Stimulated activated CD4-positive, alpha-beta T cell treated with anti-CD3 and anti-CD28 coated beads, TNF-alpha, amount 100 ng/mL, for 4 hours (primary cell): ENCODE data around the gene PRRX2.

Experiments
- DNase-seq, 3 experiments: peaks; one replicate each; pipeline ENCODE4 v3.0.0-alpha.2; 2020; ENCODE audit warnings: low read depth in 3 of 3

The PRRX2 gene

DNA sequence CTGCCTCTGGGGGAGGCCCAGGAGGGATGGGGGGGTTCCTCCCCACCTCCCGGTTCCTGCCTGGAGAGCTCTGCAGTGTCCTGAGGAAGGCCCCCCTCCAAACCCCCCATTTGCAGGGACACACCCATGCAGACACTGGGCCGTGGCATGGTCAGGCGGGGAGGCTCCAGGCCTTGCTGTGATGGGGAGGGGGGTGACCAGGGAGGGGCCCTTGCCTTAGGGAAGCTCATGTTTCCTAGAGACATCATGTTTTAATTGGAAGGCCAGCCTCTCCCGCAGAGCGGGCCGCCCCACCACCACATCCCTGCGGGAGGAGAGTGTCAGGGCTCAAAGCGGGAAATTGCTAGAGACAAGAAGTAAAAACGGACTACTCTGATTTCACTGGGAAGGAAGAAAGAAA lies 12.0 kb downstream of the PRRX2 start:
- DNase-seq: no peak

DNA sequence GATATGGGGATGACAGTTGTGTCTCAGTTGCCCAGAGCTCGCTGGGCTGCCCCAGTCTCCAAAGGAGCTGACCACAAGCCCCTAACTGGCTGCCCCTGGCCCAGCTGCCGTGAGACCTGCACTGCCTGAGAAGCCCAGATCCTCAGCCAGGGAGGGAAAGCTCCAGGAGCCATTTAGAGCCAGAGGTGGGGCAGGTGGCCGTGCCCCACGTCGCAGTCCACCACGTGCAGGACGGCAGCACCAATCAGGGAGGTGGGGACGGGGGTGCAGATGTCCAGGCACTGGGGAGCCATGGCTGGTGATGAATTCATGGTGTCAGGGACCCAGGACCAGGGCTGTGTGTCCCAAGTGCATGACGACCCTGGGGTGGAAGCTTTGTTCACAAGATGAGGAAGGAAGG lies 13.4 kb downstream of the PRRX2 start:
- DNase-seq: no peak

DNA sequence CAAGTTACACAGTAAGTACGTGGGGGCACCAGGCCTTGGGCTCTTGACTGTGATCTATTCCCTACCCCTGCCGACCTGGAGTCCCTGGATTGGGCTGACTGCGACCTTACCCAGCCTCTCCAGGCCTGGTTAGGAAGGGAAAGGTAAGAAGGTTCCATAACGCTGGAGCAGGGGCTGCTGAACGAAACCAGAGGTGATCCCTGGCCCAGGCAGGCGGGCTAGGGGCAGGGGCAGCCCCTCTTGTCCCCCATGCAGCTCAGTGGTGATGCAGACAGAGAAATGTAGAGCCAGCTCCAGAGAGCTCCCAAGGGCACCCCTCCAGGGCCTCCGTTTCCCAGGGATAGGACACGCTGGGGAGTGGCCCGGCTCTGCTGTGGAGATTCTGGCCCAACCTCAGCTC lies 14.1 kb downstream of the PRRX2 start:
- no peak for DNase-seq

DNA sequence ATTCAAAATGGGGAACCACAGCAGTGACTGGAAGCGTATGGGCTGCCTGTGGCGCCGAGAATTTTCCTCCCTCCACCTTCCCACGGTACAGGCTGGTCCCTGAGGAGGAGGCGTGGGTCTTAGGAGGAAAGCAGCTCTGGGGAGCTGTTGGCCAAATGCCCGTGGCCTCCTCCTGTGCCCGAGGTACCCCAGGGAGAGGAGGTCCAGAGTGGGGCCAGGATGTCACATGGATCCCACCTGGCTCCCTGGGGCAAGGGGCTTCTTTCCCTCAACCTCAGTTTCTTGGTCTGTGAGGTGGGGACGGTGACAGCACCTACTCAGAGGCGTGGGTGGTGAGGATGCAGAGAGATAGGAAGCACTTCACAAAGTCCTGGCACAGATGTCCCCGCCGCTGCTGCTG lies 16.5 kb downstream of the PRRX2 start:
- no peak for DNase-seq

DNA sequence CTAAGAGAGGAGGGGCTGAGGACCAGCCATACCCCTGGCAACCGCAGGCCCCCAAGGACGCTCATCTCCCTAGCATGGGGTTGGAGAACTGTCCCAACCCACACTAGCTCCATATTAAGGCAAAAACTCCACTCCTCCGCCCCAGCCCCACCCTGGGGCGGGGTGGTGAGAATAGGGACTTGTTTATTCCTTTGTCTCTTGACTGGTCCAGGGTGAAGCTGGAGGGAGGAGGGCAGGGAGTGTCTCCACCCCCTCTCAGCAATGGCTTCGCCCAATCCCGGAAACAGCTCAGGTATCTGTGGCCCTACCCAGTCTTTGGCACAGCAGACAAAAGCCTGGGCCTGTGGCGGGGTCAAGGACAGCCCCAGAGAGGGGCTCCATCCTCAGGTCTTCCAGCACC lies 16.9 kb downstream of the PRRX2 start:
- DNase-seq: no peak

DNA sequence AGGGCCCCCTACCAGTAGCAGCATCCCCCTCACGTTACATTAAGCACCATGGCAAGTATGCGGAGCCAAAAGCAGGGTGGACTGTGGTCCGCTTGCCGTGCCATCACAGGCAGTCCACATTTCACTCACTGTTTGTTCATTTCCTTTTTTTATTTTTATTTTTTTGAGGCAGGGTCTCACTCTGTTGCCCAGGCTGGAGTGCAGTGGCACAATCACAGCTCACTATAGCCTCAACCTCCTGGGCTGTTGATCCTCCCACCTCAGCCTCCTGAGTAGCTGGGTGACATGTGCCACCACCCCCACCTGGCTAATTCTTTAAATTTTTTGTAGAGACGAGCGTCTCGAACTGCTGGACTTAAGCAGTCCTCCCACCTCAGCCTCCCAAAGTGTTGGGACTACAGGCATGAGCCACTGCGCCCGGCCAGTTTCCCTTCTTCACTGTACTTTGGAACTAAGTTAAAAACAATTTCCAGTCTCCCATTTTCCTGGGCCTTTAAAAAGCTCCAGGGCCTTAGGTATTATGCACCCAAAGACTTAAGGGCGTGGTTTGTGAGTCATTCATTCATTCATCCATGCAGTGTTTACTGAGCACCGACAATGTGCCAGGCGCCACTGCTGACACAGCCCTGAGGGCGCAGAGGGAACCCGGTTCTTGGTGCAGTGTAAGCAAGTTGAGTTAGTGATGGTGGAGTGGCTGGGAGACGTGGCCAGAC lies 19.9 kb downstream of the PRRX2 start:
- DNase-seq: no peak

DNA sequence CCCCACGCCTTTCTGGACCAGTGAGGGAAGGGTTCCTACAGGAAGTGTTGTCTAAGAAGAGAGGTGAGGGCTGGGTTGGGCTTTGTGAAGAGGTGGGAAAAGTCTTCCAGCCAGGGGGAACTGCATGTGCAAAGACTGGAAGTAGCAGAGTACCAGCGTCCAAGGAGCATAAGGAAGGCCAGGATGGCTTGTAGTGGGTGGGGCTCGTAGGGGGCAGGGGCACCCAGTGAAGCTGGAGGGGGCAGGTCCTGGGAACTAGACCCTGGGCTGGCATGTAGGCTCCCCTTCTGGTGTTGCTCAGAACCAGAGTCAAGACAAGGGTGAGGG lies 20.4 kb downstream of the PRRX2 start:
- no peak for DNase-seq

DNA sequence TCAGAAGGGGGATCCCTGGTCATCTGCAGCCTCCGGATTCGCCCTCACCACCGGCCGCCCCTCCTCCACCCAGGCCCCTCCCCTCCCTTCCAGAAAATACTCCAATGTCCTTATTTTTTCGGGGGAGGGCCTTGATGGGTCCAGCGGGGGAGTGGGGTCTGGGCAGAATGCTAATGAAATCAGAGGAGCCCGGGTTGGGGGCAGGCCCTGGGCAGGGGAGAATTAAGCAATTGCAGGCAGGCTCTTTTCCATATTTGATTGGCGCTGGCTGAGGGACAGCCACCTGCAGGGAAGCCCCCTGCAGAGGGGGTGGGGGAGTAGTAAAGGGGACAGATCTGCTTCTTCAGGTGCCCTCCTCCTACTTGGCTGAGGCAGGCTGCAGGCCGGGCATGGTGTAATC lies 21.3 kb downstream of the PRRX2 start:
- no peak for DNase-seq

DNA sequence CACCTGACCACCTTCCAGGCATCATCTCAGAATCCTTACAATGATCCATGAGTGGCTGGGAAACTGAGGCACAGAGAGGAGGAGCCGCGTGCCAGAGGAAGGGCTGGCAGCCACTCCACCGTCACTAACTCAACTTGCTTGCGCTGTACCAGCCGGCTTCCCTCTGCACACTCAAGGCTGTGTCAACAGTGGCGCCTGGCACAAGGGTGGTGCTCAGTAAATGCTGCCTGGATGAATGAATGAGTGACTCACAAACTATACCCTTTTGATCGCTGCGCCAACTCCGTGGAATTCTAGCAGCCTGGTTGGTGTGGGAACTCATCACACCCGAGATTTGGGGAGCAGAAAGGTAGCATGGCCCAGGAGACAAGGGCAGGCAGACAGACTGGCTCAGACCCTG lies 21.9 kb downstream of the PRRX2 start:
- DNase-seq: no peak

DNA sequence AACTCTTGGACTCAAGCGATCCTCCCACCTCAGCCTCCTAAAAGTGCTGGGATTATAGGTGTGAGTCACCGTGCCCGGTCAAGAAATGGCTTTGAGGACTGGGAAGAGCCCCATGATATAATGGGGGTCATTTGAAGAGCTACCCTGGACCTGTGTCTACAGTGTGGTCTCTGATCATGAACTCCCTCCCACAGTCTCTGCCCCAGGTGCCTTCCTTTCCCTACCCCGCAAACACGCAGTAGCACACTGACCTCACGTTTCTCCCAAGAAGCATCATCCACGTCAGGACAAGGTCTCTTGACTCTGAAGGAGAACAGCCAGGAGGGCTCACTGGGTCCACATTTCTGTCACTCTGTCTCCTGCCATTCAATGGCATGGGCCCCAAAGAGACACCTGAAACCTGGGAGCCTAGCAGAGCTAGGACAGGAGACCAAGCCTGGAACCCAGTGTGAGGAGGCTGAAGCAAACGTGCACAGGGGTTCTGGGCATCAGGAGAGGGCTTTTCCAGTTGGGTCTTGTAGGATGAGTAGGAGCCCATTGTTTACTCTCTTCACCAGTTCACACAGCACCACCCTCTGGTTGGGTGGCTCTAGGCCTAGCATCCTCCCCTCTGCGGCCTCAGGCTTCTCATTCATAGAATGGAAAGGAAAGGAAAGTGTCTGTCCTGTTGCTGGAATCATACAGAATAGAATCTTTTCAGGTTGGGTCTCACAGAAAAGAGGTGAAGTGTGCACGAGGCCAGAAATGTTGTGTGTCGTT lies 23.0 kb downstream of the PRRX2 start:
- no peak for DNase-seq

DNA sequence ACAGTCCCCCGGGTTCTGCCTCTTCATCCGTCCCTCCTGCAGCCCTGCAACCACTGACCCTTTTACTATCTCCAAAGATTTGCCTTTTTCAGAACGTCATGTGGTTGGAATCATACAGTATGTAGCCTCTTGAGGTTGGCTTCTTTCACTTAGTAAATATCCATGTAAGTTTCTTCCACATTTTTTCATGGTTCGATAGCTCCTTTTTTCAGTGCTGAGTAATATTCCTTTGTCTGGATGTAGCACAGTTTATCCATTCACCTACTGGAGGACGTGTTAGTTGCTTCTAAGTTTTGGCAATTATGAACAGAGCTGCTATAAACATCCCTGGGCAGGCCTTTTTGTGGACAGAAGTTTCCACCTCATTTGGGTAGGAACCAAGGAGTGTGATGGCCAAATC lies 27.1 kb downstream of the PRRX2 start:
- DNase-seq: no peak

DNA sequence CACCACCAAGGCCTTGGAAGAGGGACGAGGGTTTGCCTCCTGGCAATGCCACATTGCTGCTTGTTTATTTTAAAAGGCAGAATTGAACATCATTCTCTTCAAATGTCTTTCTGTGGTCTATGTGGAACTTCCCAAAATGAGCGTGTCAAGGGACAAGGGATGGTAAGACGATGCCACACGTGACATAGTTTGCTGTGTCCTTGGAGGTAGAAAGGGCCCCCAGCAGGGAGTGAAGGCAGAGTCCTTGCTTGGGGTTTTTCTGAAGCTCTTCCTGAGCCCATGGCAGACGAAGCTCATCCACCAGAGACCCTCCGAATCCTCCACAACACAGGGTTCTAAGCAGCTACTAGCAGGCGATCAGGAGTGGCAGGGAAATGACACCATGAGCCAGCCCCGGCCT lies 28.3 kb downstream of the PRRX2 start:
- DNase-seq: no peak

DNA sequence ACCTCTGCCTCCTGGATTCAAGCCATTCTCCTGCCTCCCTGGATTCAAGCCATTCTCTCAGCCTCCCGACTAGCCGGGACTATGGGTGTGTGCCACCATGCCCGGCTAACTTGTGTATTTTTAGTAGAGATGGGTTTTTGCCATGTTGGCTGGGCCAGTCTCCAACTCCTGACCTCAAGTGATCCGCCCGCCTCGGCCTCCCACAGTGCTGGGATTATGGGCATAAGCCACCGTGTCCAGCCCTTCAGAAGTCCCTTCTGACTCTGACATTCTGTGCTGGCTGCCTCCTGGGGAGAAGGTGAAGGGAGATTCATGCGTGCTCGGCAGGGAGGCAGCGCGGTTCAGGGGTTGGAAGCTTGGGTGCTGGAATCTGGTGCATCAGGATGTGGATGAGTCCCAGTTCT lies 28.8 kb downstream of the PRRX2 start:
- DNase-seq: no peak

DNA sequence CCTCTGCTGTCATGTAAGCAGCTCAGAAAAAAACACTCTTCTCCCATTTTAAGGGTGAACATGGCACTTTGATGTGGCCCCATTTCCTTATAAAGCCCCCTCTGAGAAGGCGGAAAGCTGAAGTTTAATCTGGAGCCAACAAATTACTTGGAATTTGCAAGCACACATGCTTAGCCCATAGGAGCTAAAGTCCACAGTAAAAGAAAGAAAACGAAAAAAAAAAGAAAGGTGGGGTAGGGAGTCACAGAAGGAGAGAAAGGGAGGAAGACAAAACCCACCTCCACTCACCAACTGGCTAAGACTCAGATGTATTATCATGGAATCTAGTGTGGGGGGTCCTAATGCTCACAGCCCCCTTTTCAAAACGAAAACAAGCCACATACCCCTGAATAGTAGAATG lies 30.4 kb downstream of the PRRX2 start:
- no peak for DNase-seq

DNA sequence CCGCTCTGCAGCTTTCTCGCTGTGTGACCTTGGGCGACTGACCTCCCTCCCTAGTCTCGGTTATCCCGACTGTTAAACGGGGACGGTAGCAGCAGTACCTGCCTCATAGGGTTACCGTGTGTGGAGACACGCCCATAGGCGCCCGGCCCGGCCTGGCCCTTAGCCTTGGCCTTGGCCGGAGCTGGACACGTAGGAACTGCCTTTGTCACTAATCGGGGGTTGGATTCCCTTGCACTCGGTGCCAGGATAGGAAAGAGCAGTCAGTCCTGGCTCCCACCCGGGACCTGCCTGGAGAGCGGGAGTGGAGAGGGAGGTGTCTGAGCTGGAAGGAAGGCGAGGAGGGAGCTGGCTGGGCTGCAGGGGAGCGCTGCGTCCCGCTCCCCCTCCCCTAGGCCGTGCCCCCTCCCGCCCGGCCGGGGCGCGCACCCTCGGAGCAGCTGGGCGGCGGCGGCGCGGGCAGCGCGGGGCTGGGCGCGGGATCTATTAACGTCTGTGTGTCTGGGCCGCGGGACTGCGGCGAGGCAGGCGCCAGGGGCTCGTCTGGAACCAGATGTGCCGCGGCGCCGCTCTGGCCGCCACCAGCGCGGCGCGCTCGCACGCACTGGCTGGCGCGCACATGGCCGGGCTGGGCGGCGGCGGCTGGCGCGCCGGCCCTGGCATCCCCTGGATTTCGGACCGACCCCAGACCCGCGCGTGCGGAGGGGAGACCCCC lies 31.7 kb downstream of the PRRX2 start:
- DNase-seq: peak in 1 of 3 experiments; percentile 1

DNA sequence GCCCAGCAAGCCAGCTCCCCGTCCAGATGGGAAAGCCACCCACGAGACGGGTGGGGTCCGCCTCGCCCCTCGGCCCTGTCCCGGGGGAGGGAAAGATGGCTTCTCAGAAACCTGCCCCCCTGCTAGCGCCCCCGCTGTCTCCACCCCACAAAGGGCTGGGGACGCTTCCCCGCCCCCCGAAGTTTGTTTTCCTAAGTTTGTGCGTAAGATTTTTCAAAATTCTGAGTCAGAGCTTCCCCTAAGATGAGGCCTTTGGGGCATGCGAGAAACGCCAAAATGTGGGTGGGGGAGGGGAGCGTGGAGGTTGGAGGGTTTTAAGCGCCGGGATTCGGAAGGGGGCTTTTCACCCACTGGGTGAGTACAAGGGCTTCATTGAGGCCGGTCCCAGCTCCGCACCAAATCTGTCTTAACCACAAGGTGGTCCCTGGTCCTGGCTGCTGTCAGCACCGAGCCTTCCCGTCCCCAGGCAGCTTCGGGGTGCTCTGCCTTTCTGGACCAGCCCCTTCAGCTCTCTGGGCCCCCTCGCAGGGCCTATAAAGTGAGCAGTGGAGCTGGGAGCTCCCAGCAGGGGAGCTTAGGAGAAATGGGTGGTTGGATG lies 32.3 kb downstream of the PRRX2 start:
- peak; percentile 21 to 52 (median 39) for DNase-seq

DNA sequence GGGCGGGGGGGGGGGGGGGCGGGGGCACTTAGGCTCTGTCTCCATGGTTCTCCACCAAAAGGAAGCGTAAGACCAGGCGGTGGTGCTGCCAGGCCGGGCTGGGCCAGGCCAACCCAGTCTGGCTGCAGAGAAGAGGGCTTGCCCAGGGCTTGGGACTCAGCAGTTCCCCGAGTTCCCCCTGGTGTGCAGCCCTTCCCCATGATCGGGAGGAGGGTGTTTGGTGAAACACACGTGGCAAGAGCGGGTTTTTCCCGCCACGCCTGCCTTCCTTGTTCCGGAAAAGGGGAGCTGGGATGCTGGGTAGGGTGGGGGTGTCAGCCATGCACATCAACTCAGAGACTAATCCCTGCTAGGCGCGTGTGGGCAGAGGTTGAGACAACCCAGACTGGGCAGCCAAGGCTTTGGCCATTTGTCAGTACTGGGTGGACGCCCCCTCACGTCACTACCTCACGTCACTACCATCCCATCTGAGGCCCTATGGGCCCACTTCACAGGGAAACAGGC lies 32.9 kb downstream of the PRRX2 start:
- peak in 2 of 3 experiments; percentile 5 to 13 for DNase-seq

DNA sequence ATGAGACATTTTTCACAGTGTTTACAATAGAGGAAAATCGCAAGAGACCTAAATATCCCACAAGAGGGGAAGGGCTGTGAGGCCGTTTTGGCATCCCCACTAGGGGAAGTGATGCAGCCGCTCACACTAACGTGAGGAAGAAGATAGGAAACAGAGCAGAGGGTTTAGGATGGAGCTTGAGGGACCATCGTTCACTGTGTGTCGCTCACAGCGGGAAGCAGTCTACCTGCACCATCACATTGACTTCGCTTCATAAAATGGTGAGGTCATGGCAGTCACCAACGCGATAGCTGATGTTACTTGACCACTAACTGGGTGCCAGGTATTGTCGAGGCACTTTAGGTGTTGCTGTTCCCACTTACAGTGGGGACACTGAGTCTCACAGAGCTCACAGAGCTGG lies 35.6 kb downstream of the PRRX2 start:
- no peak for DNase-seq

DNA sequence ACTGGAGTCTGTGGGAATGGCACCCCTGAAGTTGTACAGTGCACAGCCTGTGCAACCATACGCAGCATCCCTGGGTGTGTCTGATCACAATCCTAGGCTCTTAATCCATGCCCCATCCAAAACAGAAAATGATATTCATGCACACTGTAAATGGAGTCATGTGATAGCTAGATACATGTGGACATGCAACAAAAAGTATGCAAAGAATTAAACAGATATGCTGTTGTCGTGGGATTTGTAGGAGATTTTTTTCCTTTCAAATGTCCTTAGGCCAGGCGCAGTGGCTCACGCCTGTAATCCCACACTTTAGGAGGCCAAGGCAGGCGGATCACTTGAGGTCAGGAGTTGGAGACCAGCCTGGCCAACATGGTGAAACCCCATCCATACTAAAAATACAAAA lies 36.1 kb downstream of the PRRX2 start:
- no peak for DNase-seq

DNA sequence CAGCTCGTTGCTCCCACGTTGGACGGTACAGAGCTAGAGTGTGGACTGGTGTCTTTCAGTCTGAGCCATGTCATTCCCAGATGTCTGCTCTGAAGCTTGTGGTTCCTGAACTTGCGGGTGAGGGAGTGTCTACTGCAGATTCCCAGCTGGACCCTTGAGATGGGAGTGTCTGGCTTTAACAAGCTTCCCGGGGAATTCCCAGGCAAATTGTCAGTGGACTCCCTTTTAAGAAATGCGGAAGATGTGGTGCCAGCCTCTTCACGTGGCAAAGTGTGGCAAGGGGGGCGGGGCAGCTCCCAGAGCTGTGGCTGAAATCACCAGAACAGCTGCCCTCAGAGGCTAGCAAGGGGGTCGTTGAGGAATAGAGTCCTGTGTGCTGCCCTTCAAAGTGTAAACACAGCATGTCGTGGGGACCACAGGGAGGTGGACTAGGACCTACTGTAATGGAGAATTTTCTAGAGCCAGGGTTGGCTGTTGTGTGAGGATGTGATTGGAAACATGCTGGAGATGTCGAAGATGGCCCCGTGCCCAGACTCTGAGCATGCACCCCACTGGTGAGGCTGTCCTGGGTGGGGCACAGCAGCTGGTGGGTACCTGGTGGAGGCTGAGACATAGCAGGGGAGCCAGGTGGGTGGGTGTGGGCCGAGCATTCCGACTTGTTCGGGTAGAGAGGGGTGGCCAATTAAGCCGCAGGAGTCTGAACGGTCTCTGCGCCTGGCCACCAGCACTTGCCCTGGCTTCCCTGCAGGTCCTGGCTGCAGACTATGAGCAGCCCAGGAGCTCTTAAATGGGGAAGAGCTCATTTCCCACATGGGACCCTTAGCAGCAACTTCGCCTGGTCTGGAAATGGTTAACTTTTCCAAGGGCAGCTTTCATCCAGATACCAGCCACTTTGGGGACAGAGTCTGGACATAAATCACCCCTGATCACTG lies 37.4 kb downstream of the PRRX2 start:
- no peak for DNase-seq

DNA sequence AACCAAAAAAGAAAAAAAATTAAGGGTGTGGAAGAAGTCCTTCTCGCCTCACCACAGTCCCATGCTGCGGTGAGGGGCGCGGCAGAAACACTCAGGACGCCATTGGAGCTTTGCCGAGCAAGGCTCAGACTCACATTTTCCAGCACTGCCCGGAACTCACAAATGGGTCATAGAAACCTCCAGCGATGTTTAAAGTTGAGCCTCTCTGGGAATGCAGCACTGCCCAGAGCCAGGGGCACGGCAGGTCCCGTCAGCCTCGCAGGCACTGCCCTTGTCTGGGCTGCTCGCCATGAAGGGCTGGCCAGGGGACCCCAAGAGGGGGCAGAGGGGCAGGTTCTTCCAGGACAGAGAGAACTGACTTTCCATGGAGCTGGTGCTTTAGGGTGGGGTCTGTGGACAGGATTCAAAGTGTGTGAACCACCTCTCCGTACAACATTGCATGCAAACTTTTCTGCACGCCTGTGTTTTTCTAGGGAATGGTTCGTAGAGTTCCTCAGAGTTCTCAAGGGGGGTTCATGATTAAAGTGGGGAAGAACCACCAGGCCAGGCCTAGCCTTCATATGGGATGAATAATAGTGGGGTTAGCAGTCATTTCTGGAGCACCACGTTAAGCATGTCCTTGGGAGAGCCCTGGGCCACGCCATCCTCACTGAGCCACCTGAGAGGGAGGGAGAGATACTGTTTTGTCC lies 38.4 kb downstream of the PRRX2 start:
- DNase-seq: no peak
